Stimulated activated CD8-positive, alpha-beta memory T cell treated with anti-CD3 and anti-CD28 coated beads, Interleukin-2, amount 100 ng/mL, for 48 hours (primary cell): ENCODE measurements around the gene CXCL16.
A peak's percentile ranks its signal among the peaks of the same experiment; 100 is the strongest.

Source experiments
- DNase-seq, 2 donors: peaks; one replicate each; pipeline ENCODE4 v3.0.0-alpha.2; 2020; ENCODE audit warnings: low read depth in 2 of 2

The CXCL16 gene, protein sequence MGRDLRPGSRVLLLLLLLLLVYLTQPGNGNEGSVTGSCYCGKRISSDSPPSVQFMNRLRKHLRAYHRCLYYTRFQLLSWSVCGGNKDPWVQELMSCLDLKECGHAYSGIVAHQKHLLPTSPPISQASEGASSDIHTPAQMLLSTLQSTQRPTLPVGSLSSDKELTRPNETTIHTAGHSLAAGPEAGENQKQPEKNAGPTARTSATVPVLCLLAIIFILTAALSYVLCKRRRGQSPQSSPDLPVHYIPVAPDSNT

DNA sequence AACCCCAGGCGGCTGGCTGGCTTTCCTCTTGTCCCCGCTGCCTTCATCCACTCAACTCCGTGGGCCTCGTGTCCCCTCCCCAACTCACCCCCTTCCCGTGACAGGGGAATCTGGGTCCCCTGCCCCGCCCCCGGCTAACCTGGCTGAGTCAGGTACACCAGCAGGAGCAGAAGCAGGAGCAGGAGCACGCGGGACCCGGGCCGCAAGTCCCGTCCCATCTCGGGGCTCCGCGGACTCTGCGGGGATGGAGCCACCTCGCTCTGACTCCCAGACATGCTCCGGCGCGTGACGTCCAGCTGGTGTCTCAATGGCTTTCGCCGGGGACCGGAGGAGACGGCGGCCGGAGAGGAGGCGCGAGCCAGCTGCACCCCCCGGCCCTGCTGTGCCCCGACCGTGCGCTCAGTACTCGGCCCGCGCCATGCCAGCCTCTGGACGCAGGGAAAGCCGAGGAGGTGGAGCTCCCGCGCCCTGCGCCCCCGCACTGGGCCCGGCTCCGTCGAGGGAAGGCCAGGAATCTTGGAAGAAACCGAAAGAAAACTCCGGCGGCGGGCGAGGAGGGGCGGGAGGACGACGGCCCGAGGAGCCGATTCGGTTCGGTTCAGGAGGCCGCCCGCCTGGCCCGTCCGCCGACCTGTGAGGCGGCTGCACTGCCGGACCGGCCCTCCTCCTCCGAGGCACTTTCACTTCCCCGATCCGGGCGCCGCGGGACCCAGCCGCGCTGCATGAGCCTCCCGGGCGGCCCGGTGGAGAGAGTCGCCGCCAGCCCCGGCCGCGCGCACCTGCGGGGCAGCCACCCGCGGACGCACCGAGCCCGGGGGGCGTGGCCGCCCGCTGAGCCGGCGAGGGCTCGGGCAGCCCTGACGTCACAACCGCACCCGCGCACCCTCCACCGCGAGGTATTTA, at the start of gene CXCL16, which contains the start of gene ZMYND15:
Gene CXCL16, minus strand, starts transcription at position 807 of the 903 bp plus-strand sequence. Its CDS starts 589 bp downstream, at position 218.
Gene ZMYND15, plus strand, starts transcription at position 712 of the 903 bp plus-strand sequence. CDS start 716 bp downstream, outside the sequence.
- peak in 1 of 2 donors; percentile 41 for DNase-seq

DNA sequence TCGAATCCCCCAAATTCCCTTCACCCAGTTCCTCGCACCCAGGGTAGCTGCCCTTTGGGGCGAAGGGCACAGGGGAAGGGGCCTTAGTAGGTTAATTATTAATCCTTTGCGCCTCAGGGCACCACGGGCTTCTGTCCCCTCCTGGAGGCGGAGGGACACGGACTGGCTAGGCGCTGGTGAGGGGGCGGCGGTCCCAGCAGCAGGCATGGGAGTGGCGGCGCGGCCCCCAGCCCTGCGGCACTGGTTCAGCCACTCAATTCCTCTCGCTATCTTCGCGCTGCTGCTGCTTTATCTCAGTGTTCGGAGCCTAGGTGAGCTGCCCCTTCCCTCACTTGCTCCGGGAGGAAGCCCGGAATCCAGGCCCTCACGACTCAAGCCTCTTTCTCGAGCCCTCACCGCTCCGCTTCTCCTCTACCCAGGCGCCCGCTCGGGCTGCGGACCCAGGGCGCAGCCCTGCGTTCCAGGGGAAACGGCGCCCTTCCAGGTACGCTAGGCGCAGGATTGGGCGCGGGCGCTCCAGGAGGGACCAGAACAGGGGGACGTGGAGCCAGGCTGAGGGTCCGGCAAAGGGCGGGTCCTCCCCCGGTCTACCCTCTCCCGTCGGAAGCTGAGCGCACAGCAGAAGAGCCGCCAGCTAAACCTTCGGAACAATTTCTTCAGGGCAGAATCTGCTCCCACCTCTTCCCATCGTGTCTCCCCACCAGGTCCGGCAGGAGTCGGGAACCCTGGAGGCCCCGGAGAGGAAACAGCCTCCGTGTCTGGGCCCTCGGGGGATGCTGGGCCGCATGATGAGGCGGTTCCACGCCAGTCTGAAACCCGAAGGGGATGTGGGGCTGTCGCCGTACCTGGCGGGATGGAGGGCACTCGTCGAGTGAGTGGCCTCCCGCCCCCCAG, 49.3 kb upstream of the CXCL16 start, which contains the start of gene GLTPD2:
Gene GLTPD2, plus strand, starts transcription at position 158 of the 894 bp plus-strand sequence. Its CDS starts 48 bp downstream, at position 206.
- DNase-seq, result no peak

DNA sequence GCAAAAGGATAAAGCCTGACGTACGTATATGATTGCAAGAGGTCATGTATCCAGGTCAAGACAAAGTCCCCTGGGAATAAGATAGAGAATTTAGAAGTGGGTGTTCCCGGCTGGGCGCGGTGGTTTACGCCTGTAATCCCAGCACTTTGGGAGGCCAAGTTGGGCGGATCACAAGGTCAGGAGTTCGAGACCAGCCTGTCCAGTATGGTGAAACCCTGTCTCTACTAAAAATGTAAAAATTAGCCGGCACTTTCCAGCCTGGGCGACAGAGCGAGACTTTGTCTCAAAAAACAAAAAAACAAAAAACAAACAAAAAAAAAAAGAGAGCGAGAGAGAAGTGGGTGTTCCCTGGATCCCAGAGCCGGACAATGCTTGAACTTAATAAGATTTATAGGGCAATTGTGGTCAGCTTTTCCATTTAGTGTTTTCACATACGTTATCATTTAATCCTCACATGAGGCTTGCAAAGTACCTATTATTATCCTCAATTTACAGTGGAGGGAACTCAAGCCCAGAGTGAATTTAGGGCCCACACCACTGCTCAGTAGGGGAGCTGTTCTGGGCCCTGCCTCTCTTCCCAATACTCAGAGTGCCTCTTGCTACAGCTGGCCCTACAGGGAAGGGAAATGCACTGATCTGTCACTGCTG, 48.6 kb upstream of the CXCL16 start:
- no peak for DNase-seq

GRCh38 chr17:4786516-4786915, 46.8 kb upstream of the CXCL16 start:
- no peak for DNase-seq

- DNase-seq, result no peak
These were observed 46.4 kb upstream of the CXCL16 start, which contains the start of gene VMO1 for GRCh38 chr17:4786106-4786511. Gene VMO1 (minus strand): TSS chr17:4786364. CDS start chr17:4786352, 12 bp downstream.

- no peak for DNase-seq
These were observed 45.8 kb upstream of the CXCL16 start for GRCh38 chr17:4785311-4786105.

- no peak for DNase-seq
These were observed 42.9 kb upstream of the CXCL16 start for GRCh38 chr17:4782652-4783051.

GRCh38 chr17:4780325-4780955, 40.7 kb upstream of the CXCL16 start:
- DNase-seq, result no peak

DNA sequence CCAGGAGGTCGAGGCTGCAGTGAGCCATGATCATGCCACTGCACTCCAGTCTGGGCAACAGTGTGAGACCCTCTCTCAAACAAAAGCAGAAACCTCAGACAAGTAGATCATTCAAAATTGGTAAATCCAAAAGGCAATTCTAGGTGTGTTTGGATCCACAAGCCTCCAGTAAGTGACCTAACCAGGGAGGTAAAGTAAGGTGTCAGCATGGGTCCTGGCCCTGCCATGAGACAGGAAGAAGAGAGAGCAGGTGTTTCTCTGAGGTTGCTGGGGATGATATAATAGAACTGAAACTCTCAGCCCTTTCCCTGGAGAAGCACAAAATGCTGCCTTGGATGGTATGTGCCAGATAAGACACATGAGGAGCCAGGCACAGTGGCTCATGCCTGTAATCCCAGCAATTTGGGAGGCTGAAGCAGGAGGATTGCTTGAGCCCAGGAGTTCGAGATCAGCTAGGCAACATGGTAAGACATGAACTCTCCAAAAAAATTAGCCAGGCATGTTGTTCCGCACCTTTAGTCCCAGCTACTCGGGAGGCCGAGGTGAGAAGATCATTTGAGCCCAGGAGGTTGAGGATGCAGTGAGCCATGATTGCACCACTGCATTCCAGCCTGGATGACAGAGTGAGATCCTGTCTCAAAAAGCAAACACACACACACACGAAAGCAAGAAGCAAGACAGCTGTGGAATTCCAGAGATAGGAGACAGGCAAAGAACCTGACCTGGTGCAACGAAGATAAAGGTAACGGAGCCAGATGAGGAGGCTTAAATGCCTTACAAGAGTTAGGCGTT, 38.4 kb upstream of the CXCL16 start:
- no peak for DNase-seq

GRCh38 chr17:4772235-4772613, 32.5 kb upstream of the CXCL16 start:
- no peak for DNase-seq

- DNase-seq, result no peak
These were observed 31.9 kb upstream of the CXCL16 start, which contains the start of gene TM4SF5 for GRCh38 chr17:4771519-4772234. Gene TM4SF5 (plus strand): TSS chr17:4771886. CDS start chr17:4771923, 37 bp downstream.

- DNase-seq, result no peak
These were observed 29.9 kb upstream of the CXCL16 start for GRCh38 chr17:4769628-4770027.

DNA sequence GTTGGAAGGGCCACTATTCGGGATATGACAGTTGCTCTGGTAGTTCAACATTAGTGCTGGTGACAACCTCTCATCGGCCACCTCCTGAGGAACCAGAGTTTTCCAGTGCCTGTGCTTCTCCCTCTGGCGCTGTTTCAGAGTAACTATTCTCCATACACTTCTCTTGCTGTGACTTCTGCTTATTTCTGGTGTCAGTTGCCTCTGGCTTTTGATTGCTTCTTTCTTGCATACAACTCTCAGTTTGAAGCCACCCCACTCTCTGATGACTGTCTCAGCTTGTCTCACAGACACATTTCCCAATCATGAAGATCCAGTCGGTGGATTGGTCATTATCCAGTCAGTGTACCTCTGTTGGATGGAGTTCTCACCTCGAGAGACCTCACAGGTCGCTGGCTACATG, 28.6 kb upstream of the CXCL16 start:
- no peak for DNase-seq

- DNase-seq, result no peak
These were observed 27.0 kb upstream of the CXCL16 start for GRCh38 chr17:4766723-4767122.

DNA sequence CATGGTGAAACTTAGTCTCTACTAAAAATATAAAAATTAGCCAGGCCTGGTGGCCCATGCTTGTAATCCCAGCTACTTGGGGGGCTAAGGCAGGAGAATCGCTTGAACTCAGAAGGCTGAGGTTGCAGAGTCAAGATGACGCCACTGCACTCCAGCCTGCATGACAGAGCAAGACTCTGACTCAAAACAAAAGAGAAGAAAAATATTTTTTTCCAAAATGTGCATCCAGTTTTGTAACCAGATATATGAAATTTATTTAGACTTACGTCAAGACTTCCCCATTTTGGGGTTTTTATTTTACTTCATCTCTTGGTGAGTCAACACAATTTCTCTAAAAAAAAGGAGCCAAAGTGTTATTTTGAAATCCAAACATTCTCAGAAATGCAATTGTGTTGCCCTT, 26.5 kb upstream of the CXCL16 start:
- DNase-seq, result no peak

DNA sequence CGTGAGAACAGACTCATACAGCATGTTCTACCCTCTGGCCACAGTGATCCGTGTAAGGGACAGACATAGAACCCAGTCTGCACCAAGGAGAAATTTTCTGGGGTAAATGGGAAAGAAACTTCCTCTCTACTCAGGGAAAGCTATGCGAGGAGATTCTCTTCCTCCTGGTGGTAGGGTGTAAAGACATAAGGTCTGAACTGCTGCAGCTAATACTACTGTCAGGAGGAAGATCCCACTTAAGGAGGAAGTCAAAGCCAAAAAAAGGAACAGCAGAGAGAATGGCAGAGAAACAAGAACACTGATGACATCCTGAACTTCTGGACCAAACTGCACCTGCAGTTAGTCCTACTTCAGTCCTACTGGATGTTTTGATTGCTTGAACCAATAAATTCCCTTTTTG, 24.9 kb upstream of the CXCL16 start:
- DNase-seq, result no peak

DNA sequence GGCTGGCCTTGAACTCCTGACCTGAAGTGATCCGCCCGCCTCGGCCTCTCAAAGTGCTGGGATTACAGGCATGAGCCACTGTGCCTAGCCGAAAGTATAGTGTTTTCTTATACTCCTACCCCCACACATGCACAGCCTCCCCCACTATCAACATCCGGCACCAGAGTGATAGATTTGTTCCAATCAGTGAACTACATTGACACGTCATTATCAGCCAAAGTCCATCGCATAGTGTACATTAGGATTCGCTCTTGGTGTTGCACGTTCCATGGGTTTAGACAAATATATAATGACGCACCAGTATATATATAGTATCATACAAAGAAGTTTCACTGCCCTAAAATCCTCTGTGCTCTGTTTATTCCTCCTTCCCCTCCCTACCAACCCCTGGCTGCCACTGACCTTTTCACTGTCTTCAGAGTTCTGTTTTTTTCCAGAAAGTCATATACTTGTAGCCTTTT, 20.1 kb upstream of the CXCL16 start:
- no peak for DNase-seq

- no peak for DNase-seq
These were observed 13.7 kb upstream of the CXCL16 start for GRCh38 chr17:4753392-4753791.
